ENCODE measurements around the gene MDN1. TPM values are rescaled to one million over a fixed set of nuclear protein-coding genes. Genes with fewer than 3 reads are reported as not detected.
"Not testable (repeated sequence)": the region's sequence is repeated elsewhere in the genome, so short reads cannot be mapped to it uniquely, and the experiment has no call there.

The MDN1 gene
- total and polyA plus RNA-seq, 11 donors = 9.1 to 38.0 (median 24.4) TPM

DNA sequence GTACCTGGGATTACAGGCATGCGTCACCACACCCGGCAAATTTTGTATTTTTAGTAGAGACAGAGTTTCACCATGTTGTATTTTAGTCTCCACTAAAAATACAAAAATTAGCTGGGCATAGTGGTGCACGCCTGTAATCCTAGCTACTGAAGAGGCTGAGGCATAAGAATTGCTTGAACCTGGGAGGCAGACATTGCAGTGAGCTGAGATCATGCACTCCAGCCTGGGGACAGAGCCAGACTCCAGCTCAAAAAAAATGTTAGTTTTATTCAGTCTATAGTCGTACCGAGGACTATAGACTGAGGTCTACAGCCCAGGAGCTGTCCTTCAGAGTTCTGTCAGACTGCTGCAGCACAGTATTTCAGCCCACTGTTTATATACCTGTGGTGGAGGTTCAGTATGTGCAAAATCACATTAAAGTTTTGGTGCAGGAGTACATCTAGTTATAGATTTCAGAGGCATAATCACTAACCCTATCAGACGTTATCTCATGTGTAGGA lies 6.5 kb upstream of the MDN1 start:
- DNase-seq (no peak), ATAC-seq (no peak)
- peaks cover 0 to 23% (median 10%) of the 10 kb centered on the region in 12 donors for H3K4me1 ChIP-seq
- TF ChIP-seq POLR2A (IDR thresholded peaks at IDR 0.05) = no peak
- TF ChIP-seq, protein P1, sequence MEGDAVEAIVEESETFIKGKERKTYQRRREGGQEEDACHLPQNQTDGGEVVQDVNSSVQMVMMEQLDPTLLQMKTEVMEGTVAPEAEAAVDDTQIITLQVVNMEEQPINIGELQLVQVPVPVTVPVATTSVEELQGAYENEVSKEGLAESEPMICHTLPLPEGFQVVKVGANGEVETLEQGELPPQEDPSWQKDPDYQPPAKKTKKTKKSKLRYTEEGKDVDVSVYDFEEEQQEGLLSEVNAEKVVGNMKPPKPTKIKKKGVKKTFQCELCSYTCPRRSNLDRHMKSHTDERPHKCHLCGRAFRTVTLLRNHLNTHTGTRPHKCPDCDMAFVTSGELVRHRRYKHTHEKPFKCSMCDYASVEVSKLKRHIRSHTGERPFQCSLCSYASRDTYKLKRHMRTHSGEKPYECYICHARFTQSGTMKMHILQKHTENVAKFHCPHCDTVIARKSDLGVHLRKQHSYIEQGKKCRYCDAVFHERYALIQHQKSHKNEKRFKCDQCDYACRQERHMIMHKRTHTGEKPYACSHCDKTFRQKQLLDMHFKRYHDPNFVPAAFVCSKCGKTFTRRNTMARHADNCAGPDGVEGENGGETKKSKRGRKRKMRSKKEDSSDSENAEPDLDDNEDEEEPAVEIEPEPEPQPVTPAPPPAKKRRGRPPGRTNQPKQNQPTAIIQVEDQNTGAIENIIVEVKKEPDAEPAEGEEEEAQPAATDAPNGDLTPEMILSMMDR (IDR thresholded peaks at IDR 0.05) = no peak
- no peaks in the 10 kb centered on the region for H3K9me3 ChIP-seq
- 46 to 61% (median 52%) methylated on average over 6 of the region's 6 CpGs for WGBS, 4 donors
- no peaks in the 10 kb centered on the region for H3K27me3 ChIP-seq
- intact Hi-C loops (cut with DNase I) = no loop called here
- no peak overlapping the region for H3K4me3 ChIP-seq
- H3K36me3 ChIP-seq = peaks cover 0 to 1% (median 0%) of the 10 kb centered on the region in 9 donors
- H3K27ac ChIP-seq = peak overlapping the region in 8 of 12 donors; percentile 1 to 59 (median 24)

DNA sequence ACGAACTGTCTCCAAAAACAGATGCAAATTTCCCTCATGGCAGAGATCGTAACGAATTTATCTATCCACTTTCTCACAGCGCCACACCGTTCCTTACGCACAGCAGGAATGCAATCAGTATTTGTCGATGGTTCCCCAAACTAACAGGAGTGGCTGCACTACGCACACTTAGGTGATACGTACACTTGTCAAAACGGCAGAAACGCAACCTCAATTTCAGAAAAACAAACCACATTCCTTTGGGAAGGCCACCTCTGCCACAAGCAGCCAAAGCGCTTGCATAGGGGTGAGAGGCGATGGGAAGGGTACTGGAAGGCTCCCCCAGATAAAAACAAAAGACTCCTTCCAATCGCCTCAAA lies 638 bp downstream of the MDN1 start:
- H3K36me3 ChIP-seq = no peaks in the 10 kb centered on the region
- ATAC-seq (peak in 3 of 4 donors; percentile 20 to 35 (median 21)), DNase-seq (no peak)
- peak overlapping the region; percentile 71 to 98 (median 84) for H3K4me3 ChIP-seq
- no peaks in the 10 kb centered on the region for H3K9me3 ChIP-seq
- peaks cover 0 to 26% (median 18%) of the 10 kb centered on the region in 12 donors for H3K4me1 ChIP-seq
- peak overlapping the region; percentile 14 to 96 (median 86) for H3K27ac ChIP-seq
- H3K27me3 ChIP-seq = no peaks in the 10 kb centered on the region
- TF ChIP-seq, protein P1 (IDR thresholded peaks at IDR 0.05) = no peak
- no peak for TF ChIP-seq POLR2A (IDR thresholded peaks at IDR 0.05)
- WGBS, 4 donors = 0 to 1% (median 0%) methylated on average over 13 to 14 of the region's 14 CpGs
- intact Hi-C loops (cut with DNase I) = no loop called here

DNA sequence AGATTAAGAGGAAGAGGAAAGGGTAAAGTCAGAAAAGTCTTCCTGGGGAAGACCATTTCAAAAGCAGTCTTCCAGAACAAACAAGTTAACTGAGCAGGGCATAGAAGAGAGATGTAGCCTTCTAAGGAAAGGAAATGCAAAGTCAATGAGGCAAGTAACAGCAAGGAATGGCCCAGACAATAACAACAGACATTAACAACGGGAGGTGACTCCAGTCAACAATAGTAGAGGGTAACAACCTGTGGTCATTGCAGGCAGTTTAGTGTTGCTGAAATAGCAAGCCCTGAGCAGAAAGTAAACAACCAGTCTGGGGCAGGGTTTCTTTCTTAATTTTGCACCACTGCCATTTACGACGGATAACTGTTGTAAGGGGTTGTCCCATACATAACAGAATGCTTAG lies 2.1 kb downstream of the MDN1 start:
- Histone ChIP-seq H3K36me3 (no peaks in the 10 kb centered on the region), H3K27me3 (no peaks in the 10 kb centered on the region), H3K4me3 (peak overlapping the region in 1 of 12 donors; percentile 15), H3K4me1 (peaks cover 0 to 26% (median 18%) of the 10 kb centered on the region in 12 donors), H3K9me3 (no peaks in the 10 kb centered on the region), H3K27ac (no peak overlapping the region)
- intact Hi-C loops (cut with DNase I) = no loop called here
- TF ChIP-seq, protein P1 (IDR thresholded peaks at IDR 0.05) = no peak
- TF ChIP-seq POLR2A (IDR thresholded peaks at IDR 0.05) = no peak
- no peak for DNase-seq
- 64 to 80% (median 73%) methylated on average over 3 of the region's 3 CpGs for WGBS, 4 donors
- no peak for ATAC-seq

DNA sequence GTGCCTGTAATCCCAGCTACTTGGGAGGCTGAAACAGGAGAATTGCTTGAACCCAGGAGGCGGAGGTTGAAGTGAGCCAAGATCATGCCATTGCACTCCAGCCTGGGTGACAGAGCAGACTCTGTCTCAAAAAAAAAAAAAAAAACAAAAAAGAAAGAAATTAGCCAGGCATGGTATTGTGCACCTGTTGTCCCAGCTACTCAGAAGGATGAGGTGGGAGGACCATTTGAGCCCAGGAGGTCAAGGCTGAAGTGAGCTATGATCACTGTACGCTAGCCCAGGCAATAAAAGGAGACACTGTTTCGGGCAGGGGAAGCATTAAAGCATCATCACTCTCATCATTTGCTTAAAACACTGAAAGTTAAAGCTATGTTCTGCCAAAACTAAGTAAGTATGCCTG lies 6.2 kb downstream of the MDN1 start:
- ATAC-seq; H3K9me3 ChIP-seq; H3K4me3 ChIP-seq; DNase-seq; H3K27me3 ChIP-seq; H3K27ac ChIP-seq; intact Hi-C loops (cut with DNase I); H3K36me3 ChIP-seq: not testable (repeated sequence)
- WGBS, 4 donors = 91 to 99% (median 95%) methylated on average over 3 of the region's 3 CpGs
- peaks cover 0 to 14% (median 10%) of the 10 kb centered on the region in 12 donors for H3K4me1 ChIP-seq

DNA sequence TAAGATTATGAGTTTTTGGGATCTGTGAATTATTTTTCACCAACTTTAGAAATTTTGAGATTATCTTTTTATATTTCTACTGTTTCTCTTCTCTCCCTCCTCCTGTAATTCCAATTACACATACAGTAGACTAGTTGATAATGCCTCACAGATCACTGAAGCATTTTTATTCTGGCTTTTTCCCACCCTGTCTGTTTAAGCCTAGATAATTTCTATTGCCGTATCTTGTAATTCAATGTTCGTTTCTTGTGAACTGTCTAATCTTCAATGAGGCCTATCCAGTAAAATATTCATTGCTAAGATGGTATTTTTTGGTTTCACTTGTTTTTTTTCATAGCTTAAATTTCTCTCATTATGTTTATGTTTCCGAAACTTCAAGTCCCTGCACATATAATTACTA lies 12.0 kb downstream of the MDN1 start:
- intact Hi-C loops (cut with DNase I) = no loop called here
- 87 to 94% (median 91%) methylated on average over 3 of the region's 3 CpGs for WGBS, 4 donors

More for the DNA sequence above, 12.0 kb downstream of the MDN1 start:
- ATAC-seq = no peak
- no peak overlapping the region for H3K4me3 ChIP-seq
- H3K27ac ChIP-seq = no peak overlapping the region
- TF ChIP-seq POLR2A (IDR thresholded peaks at IDR 0.05) = no peak
- TF ChIP-seq, protein P1 (IDR thresholded peaks at IDR 0.05) = no peak
- no peaks in the 10 kb centered on the region for H3K9me3 ChIP-seq
- peaks cover 0 to 8% (median 5%) of the 10 kb centered on the region in 9 donors for H3K36me3 ChIP-seq
- no peaks in the 10 kb centered on the region for H3K27me3 ChIP-seq
- no peak for DNase-seq
- peaks cover 0 to 5% (median 0%) of the 10 kb centered on the region in 12 donors for H3K4me1 ChIP-seq
